Measurements from ENCODE around the gene ASB13. TPM values are rescaled to one million over a fixed set of nuclear protein-coding genes. Genes with fewer than 3 reads are reported as not detected.

ASB13 gene
- total and polyA plus RNA-seq, 2 of the 13 experiments (the other 11 are each of a cell fraction or from before 2014, with no cell fraction given) = 9.3 to 15.4 TPM

- TF ChIP-seq ZNF841 (CRISPR knock-in tag; IDR thresholded peaks at IDR 0.05; ENCODE audit: borderline replicate concordance) (no peak), TAF15 (IDR thresholded peaks at IDR 0.05; ENCODE audit: low read depth, low read length, poor library complexity, severe bottlenecking) (no peak), SNAI1 (CRISPR knock-in tag; IDR thresholded peaks at IDR 0.05; ENCODE audit: borderline replicate concordance) (peak; percentile 86; the same call in 1 of the 2 replicates), XBP1 (CRISPR knock-in tag; IDR thresholded peaks at IDR 0.05) (no peak), NFE2L1 (CRISPR knock-in tag; IDR thresholded peaks at IDR 0.05; ENCODE audit: borderline replicate concordance) (no peak; the same call in 1 of the 2 replicates), JUN (CRISPR knock-in tag; IDR thresholded peaks at IDR 0.05) (no peak), ATF7-NPFF (CRISPR knock-in tag; IDR thresholded peaks at IDR 0.05; ENCODE audit: low read depth) (0 out of 2 replicates have a peak, but pooled peaks have one; percentile 19), MBNL3 (CRISPR knock-in tag; conservative IDR thresholded peaks at IDR 0.05) (no peak), ZBTB1 (CRISPR knock-in tag; IDR thresholded peaks at IDR 0.05; ENCODE audit: borderline replicate concordance) (no peak), GPBP1L1 (CRISPR knock-in tag; IDR thresholded peaks at IDR 0.05) (no peak), RARG (CRISPR knock-in tag; IDR thresholded peaks at IDR 0.05; ENCODE audit: low read depth) (no peak), RNF219 (CRISPR knock-in tag; IDR thresholded peaks at IDR 0.05) (no peak), ZNF235 (CRISPR knock-in tag; IDR thresholded peaks at IDR 0.05; ENCODE audit: borderline replicate concordance) (no peak), ZNF180 (CRISPR knock-in tag; IDR thresholded peaks at IDR 0.05; ENCODE audit: borderline replicate concordance, low read depth) (no peak), ZBTB21 (CRISPR knock-in tag; IDR thresholded peaks at IDR 0.05) (no peak), ZNF24 (IDR thresholded peaks at IDR 0.05) (no peak), ZFP82 (CRISPR knock-in tag; IDR thresholded peaks at IDR 0.05; ENCODE audit: borderline replicate concordance) (no peak), BORCS8-MEF2B (CRISPR knock-in tag; IDR thresholded peaks at IDR 0.05) (no peak), PPARG (CRISPR knock-in tag; conservative IDR thresholded peaks at IDR 0.05) (peak; percentile 99), ZEB1 (IDR thresholded peaks at IDR 0.05; ENCODE audit: insufficient replicate concordance, low read depth) (peak; percentile 92), RARA (CRISPR knock-in tag; IDR thresholded peaks at IDR 0.05) (peak; percentile 94), ZNF883 (CRISPR knock-in tag; IDR thresholded peaks at IDR 0.05; ENCODE audit: not compliant biosample characterization) (no peak), ZNF546 (CRISPR knock-in tag; conservative IDR thresholded peaks at IDR 0.05) (no peak), THAP8 (CRISPR knock-in tag; IDR thresholded peaks at IDR 0.05; ENCODE audit: borderline replicate concordance) (no peak), ISX (CRISPR knock-in tag; conservative IDR thresholded peaks at IDR 0.05) (no peak), ZNF570 (CRISPR knock-in tag; IDR thresholded peaks at IDR 0.05; ENCODE audit: borderline replicate concordance) (no peak), FOXK2 (IDR thresholded peaks at IDR 0.05) (peak; percentile 95), AHR (CRISPR knock-in tag; IDR thresholded peaks at IDR 0.05) (no peak)
These were observed 6.5 kb downstream of the ASB13 start (continued) for GRCh38 chr10:5659702-5660528.
